HFFc6 (cell line): Measurements from ENCODE around the gene IL18BP. TPM values are rescaled to one million over a fixed set of nuclear protein-coding genes. Genes with fewer than 3 reads are reported as not detected.
A peak's percentile ranks its signal among the peaks of the same experiment; 100 is the strongest.

ENCODE experiments used
- DNase-seq: peaks from one replicate; pipeline ENCODE4 v3.0.0-alpha.2; 2018
- H3K27ac Mint-ChIP-seq: 2 replicates; pipeline ENCODE4 v1.8.0; 2020; ENCODE audit warnings: mild to moderate bottlenecking, mixed read lengths
- H3K27me3 Mint-ChIP-seq: 2 replicates; pipeline ENCODE4 v1.8.0; 2021; ENCODE audit warnings: mild to moderate bottlenecking, moderate library complexity, mixed read lengths; ENCODE audit not compliant: insufficient read depth
- H3K36me3 Mint-ChIP-seq: 2 replicates; pipeline ENCODE4 v1.8.0; 2021; ENCODE audit warnings: low read depth, mixed read lengths
- H3K4me1 Mint-ChIP-seq: 2 replicates; pipeline ENCODE4 v1.8.0; 2020; ENCODE audit warnings: low read depth, mixed read lengths
- H3K4me3 Mint-ChIP-seq: 2 replicates; pipeline ENCODE4 v1.8.0; 2020; ENCODE audit warnings: mild to moderate bottlenecking, moderate library complexity, mixed read lengths
- H3K9me3 Mint-ChIP-seq: 2 replicates; pipeline ENCODE4 v1.8.0; 2020; ENCODE audit warnings: mild to moderate bottlenecking, mixed read lengths
- CTCF ChIP-seq: fragments of 200-600 bp; sonication (generic); IDR thresholded peaks from 2 replicates; pipeline ENCODE4 v1.5.0; 2021; ENCODE audit warnings: antibody characterized with exemption, mild to moderate bottlenecking
- total RNA-seq, 6 experiments: library from RNA; stranded (reverse); fragmentation: NEBNext Ultra II Directional; extraction: Animal tissue kit (Norgen Biotek cat#: 25700); gene quantifications; 2 replicates in 1 of 6; 3 replicates in 5 of 6; pipeline ENCODE4 v1.2.3, GENCODE V29; 2021

Gene IL18BP
- total RNA-seq, 6 experiments from 2014 or later, result 1.5 to 2.3 (median 1.8) TPM

- H3K4me1 Mint-ChIP-seq, result peaks cover 40% of the 10 kb centered on the region
- no peak for DNase-seq
- TF ChIP-seq CTCF, result no peak
- no peaks in the 10 kb centered on the region for H3K9me3 Mint-ChIP-seq
- no peak overlapping the region for H3K4me3 Mint-ChIP-seq
- no peaks in the 10 kb centered on the region; the same call in 1 of the 2 replicates for H3K27me3 Mint-ChIP-seq
- H3K27ac Mint-ChIP-seq, result peak overlapping the region; percentile 88; the same call in 1 of the 2 replicates
- peaks cover 18% of the 10 kb centered on the region for H3K36me3 Mint-ChIP-seq
These were observed 35.2 kb upstream of the IL18BP start for GRCh38 chr11:71963468-71963867.

GRCh38 chr11:71964641-71965040 is 34.1 kb upstream of the IL18BP start:
- Mint-ChIP-seq H3K9me3 (no peaks in the 10 kb centered on the region), H3K36me3 (peaks cover 18% of the 10 kb centered on the region), H3K27me3 (no peaks in the 10 kb centered on the region; the same call in 1 of the 2 replicates), H3K27ac (no peak overlapping the region), H3K4me3 (no peak overlapping the region), H3K4me1 (peaks cover 40% of the 10 kb centered on the region)
- no peak for DNase-seq
- no peak for TF ChIP-seq CTCF

- no peaks in the 10 kb centered on the region for H3K9me3 Mint-ChIP-seq
- TF ChIP-seq CTCF, result no peak
- DNase-seq, result no peak
- H3K27me3 Mint-ChIP-seq, result no peaks in the 10 kb centered on the region
- no peak overlapping the region for H3K4me3 Mint-ChIP-seq
- peaks cover 4% of the 10 kb centered on the region; the same call in 1 of the 2 replicates for H3K36me3 Mint-ChIP-seq
- H3K27ac Mint-ChIP-seq, result no peak overlapping the region
- peaks cover 16% of the 10 kb centered on the region for H3K4me1 Mint-ChIP-seq
These were observed 27.0 kb upstream of the IL18BP start for GRCh38 chr11:71971680-71972079.

- H3K27me3 Mint-ChIP-seq, result peaks cover 4% of the 10 kb centered on the region; the same call in 1 of the 2 replicates
- no peak overlapping the region for H3K4me3 Mint-ChIP-seq
- no peak for TF ChIP-seq CTCF
- H3K36me3 Mint-ChIP-seq, result peaks cover 4% of the 10 kb centered on the region; the same call in 1 of the 2 replicates
- no peak for DNase-seq
- H3K4me1 Mint-ChIP-seq, result peaks cover 21% of the 10 kb centered on the region
- no peak overlapping the region for H3K27ac Mint-ChIP-seq
- H3K9me3 Mint-ChIP-seq, result no peaks in the 10 kb centered on the region
These were observed 22.2 kb upstream of the IL18BP start for GRCh38 chr11:71976551-71976950.

- TF ChIP-seq CTCF, result no peak
- H3K27me3 Mint-ChIP-seq, result peaks cover 4% of the 10 kb centered on the region; the same call in 1 of the 2 replicates
These were observed 21.6 kb upstream of the IL18BP start for GRCh38 chr11:71977090-71977489.

More at GRCh38 chr11:71977090-71977489, 21.6 kb upstream of the IL18BP start:
- no peak overlapping the region for H3K27ac Mint-ChIP-seq
- H3K9me3 Mint-ChIP-seq, result no peaks in the 10 kb centered on the region
- H3K4me1 Mint-ChIP-seq, result peaks cover 21% of the 10 kb centered on the region
- H3K4me3 Mint-ChIP-seq, result no peak overlapping the region
- H3K36me3 Mint-ChIP-seq, result peaks cover 4% of the 10 kb centered on the region; the same call in 1 of the 2 replicates
- no peak for DNase-seq
